HepG2 (cell line): ENCODE results near the gene TRMU. TPM values are rescaled to one million over a fixed set of nuclear protein-coding genes. Genes with fewer than 3 reads are reported as not detected.

Experiments used
- HINFP ChIP-seq: sonication (generic); formaldehyde crosslinking; IDR thresholded peaks from 2 replicates; pipeline ENCODE4 v1.4.0; 2020; ENCODE audit warnings: low read depth, mild to moderate bottlenecking, missing genetic modification reagents
- KAT2B ChIP-seq: fragments of 150-350 bp; IDR thresholded peaks from 2 replicates; pipeline ENCODE4 v1.6.1; 2014; ENCODE audit warnings: low read depth, low read length, borderline replicate concordance
- MED8 ChIP-seq: sonication (generic); formaldehyde crosslinking; IDR thresholded peaks from 2 replicates; pipeline ENCODE4 v1.8.1; 2023; ENCODE audit warnings: mild to moderate bottlenecking, missing genetic modification reagents; ENCODE audit not compliant: insufficient replicate concordance
- MXD4 ChIP-seq: IDR thresholded peaks from 2 replicates; pipeline ENCODE4 v1.6.1; 2016; ENCODE audit warnings: mild to moderate bottlenecking, missing biosample characterization, missing genetic modification reagents
- PHF8 ChIP-seq: sonication (generic); formaldehyde crosslinking; IDR thresholded peaks from 2 replicates; pipeline ENCODE4 v1.5.0; 2020; ENCODE audit warnings: missing genetic modification reagents
- RELA ChIP-seq: sonication (generic); formaldehyde crosslinking; IDR thresholded peaks from 2 replicates; pipeline ENCODE4 v1.4.0; 2020; ENCODE audit warnings: missing genetic modification reagents
- RNF2 ChIP-seq: fragments of 450-650 bp; conservative IDR thresholded peaks from 2 replicates; pipeline ENCODE4 v1.6.1; 2016; ENCODE audit warnings: low read depth
- RXRA ChIP-seq: sonication (generic); formaldehyde crosslinking; IDR thresholded peaks from 2 replicates; pipeline ENCODE4 v1.5.1; 2020; ENCODE audit warnings: missing genetic modification reagents
- SIX1 ChIP-seq: sonication (generic); formaldehyde crosslinking; IDR thresholded peaks from 2 replicates; pipeline ENCODE4 v1.4.0; 2020; ENCODE audit warnings: missing genetic modification reagents, borderline replicate concordance
- TBX3 ChIP-seq: fragments of 450-650 bp; IDR thresholded peaks from 2 replicates; pipeline ENCODE4 v1.6.1; 2017; ENCODE audit warnings: antibody characterized with exemption, mild to moderate bottlenecking, inconsistent platforms, borderline replicate concordance
- XBP1 ChIP-seq: sonication (generic); formaldehyde crosslinking; IDR thresholded peaks from 2 replicates; pipeline ENCODE4 v1.5.0; 2020; ENCODE audit warnings: missing genetic modification reagents
- ZBTB7B ChIP-seq: sonication (generic); formaldehyde crosslinking; IDR thresholded peaks from 2 replicates; pipeline ENCODE4 v1.4.0; 2020; ENCODE audit warnings: missing genetic modification reagents
- ZMYM3 ChIP-seq: sonication (generic); formaldehyde crosslinking; IDR thresholded peaks from 2 replicates; pipeline ENCODE4 v1.5.1; 2020; ENCODE audit warnings: mild to moderate bottlenecking, missing genetic modification reagents
- ZNF138 ChIP-seq: sonication (generic); formaldehyde crosslinking; IDR thresholded peaks from 2 replicates; pipeline ENCODE4 v1.5.0; 2020; ENCODE audit warnings: mild to moderate bottlenecking, low read depth, missing genetic modification reagents
- ZNF142 ChIP-seq: sonication (generic); formaldehyde crosslinking; IDR thresholded peaks from 2 replicates; pipeline ENCODE4 v1.4.0; 2020; ENCODE audit warnings: missing genetic modification reagents
- ZNF251 ChIP-seq: sonication (generic); formaldehyde crosslinking; IDR thresholded peaks from 2 replicates; pipeline ENCODE4 v1.9.0; 2021; ENCODE audit warnings: mild to moderate bottlenecking, missing genetic modification reagents
- ZNF350 ChIP-seq: sonication (generic); formaldehyde crosslinking; IDR thresholded peaks from 2 replicates; pipeline ENCODE4 v1.4.0; 2020; ENCODE audit warnings: mild to moderate bottlenecking, low read depth, missing genetic modification reagents, borderline replicate concordance
- ZNF496 ChIP-seq: sonication (generic); formaldehyde crosslinking; IDR thresholded peaks from 2 replicates; pipeline ENCODE4 v1.8.1; 2023; ENCODE audit warnings: mild to moderate bottlenecking, moderate library complexity, missing genetic modification reagents; ENCODE audit not compliant: insufficient replicate concordance
- ZNF510 ChIP-seq: sonication (generic); formaldehyde crosslinking; IDR thresholded peaks from 2 replicates; pipeline ENCODE4 v1.4.0; 2020; ENCODE audit warnings: low read depth, mild to moderate bottlenecking, missing genetic modification reagents
- ZNF747 ChIP-seq: sonication (generic); formaldehyde crosslinking; IDR thresholded peaks from 2 replicates; pipeline ENCODE4 v1.8.1; 2023; ENCODE audit warnings: missing genetic modification reagents, mild to moderate bottlenecking, borderline replicate concordance
- polyA plus RNA-seq, 8 experiments: library from polyadenylated mRNA; depleted of rRNA in 3 of 8; stranded (reverse) in 7 of 8; unstranded in 1 of 8; fragments of >200 nt; fragmentation: Illumina TruSeq in 4 of 8; extraction: Trizol in 4 of 8; gene quantifications; 2 replicates each; pipeline versions ENCODE4 v1.2.1 to v1.2.3, GENCODE V29; 2011 to 2016; ENCODE audit warnings: low read depth in 4 of 8, missing spikeins in 1 of 8, mixed read lengths in 1 of 8; ENCODE audit not compliant: insufficient read depth in 1 of 8
- total RNA-seq, 5 experiments: library from RNA; depleted of rRNA; stranded (reverse); fragments of >200 nt; fragmentation: Illumina TruSeq; extraction: Trizol; gene quantifications; 2 replicates each; pipeline ENCODE4 v1.2.3, GENCODE V29; 2016; ENCODE audit warnings: low read depth in 1 of 5
- TF ChIP-seq, protein P1 (sequence below): sonication (generic); formaldehyde crosslinking; conservative IDR thresholded peaks from 2 replicates; pipeline ENCODE4 v1.4.0; 2020; ENCODE audit warnings: missing genetic modification reagents

Gene TRMU
- total and polyA plus RNA-seq, 2 of the 13 experiments (the other 11 are each of a cell fraction or from before 2014, with no cell fraction given) = 31.0 to 50.2 TPM

GRCh38 chr22:46390652-46391301, 55.3 kb downstream of the TRMU start (continued):
- TF ChIP-seq, protein P1, sequence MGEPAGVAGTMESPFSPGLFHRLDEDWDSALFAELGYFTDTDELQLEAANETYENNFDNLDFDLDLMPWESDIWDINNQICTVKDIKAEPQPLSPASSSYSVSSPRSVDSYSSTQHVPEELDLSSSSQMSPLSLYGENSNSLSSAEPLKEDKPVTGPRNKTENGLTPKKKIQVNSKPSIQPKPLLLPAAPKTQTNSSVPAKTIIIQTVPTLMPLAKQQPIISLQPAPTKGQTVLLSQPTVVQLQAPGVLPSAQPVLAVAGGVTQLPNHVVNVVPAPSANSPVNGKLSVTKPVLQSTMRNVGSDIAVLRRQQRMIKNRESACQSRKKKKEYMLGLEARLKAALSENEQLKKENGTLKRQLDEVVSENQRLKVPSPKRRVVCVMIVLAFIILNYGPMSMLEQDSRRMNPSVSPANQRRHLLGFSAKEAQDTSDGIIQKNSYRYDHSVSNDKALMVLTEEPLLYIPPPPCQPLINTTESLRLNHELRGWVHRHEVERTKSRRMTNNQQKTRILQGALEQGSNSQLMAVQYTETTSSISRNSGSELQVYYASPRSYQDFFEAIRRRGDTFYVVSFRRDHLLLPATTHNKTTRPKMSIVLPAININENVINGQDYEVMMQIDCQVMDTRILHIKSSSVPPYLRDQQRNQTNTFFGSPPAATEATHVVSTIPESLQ = no peak
- TF ChIP-seq RXRA (no peak), TBX3 (no peak), MED8 (no peak), SIX1 (CRISPR knock-in tag) (peak; percentile 56; the same call in 1 of the 2 replicates), RNF2 (0 out of 2 replicates have a peak, but pooled peaks have one; percentile 44), ZNF510 (CRISPR knock-in tag) (no peak), KAT2B (no peak), HINFP (CRISPR knock-in tag) (0 out of 2 replicates have a peak, but pooled peaks have one; percentile 50), PHF8 (CRISPR knock-in tag) (peak; percentile 62), ZNF142 (CRISPR knock-in tag) (no peak), ZNF747 (0 out of 2 replicates have a peak, but pooled peaks have one; percentile 19), RELA (CRISPR knock-in tag) (no peak), ZNF350 (CRISPR knock-in tag) (no peak; the same call in 1 of the 2 replicates), ZNF496 (no peak), ZBTB7B (CRISPR knock-in tag) (0 out of 2 replicates have a peak, but pooled peaks have one; percentile 55), XBP1 (no peak), ZNF138 (CRISPR knock-in tag) (no peak), ZNF251 (CRISPR knock-in tag) (no peak), MXD4 (CRISPR knock-in tag) (no peak), ZMYM3 (CRISPR knock-in tag) (peak; percentile 57; the same call in 1 of the 2 replicates)
